ENCODE measurements around the gene RIPPLY3.

RIPPLY3 gene

GRCh38 chr21:37062593-37062935, 56.1 kb downstream of the RIPPLY3 start:
- no peak for DNase-seq (ENCODE audit: extremely low spot score)
- ChIA-PET POLR2A (interaction anchor here (2.4 kb wide), 1 partner anchor 9 kb away, joined by 7 read pairs; no protein-coding TSS in a partner anchor), CTCF (no interaction called here)
- no peak for TF ChIP-seq ZNF384 (IDR thresholded peaks at IDR 0.05)
- no peak for TF ChIP-seq FOXK2 (IDR thresholded peaks at IDR 0.05)
- TF ChIP-seq L3MBTL2 (conservative IDR thresholded peaks at IDR 0.05) = no peak
- TF ChIP-seq TARDBP (IDR thresholded peaks at IDR 0.05) = no peak
- no peak for TF ChIP-seq SP1 (IDR thresholded peaks at IDR 0.05)
- no peak for TF ChIP-seq FOXM1 (IDR thresholded peaks at IDR 0.05; ENCODE audit: borderline replicate concordance)
- TF ChIP-seq ELF4 (IDR thresholded peaks at IDR 0.05) = no peak
- TF ChIP-seq CTBP1 (IDR thresholded peaks at IDR 0.05; ENCODE audit: borderline replicate concordance) = no peak
- no peak for TF ChIP-seq NFRKB (IDR thresholded peaks at IDR 0.05)

- no peak for DNase-seq (ENCODE audit: extremely low spot score)
- ChIA-PET CTCF (no interaction called here), POLR2A (interaction anchor here (2.4 kb wide), 1 partner anchor 8 kb away, joined by 7 read pairs; no protein-coding TSS in a partner anchor)
- TF ChIP-seq FOXA1 (IDR thresholded peaks at IDR 0.05) = no peak
- no peak for TF ChIP-seq ELF4 (IDR thresholded peaks at IDR 0.05)
- TF ChIP-seq ARNT (IDR thresholded peaks at IDR 0.05) = no peak
- no peak for TF ChIP-seq SUZ12 (IDR thresholded peaks at IDR 0.05)
- no peak for TF ChIP-seq NFRKB (IDR thresholded peaks at IDR 0.05)
- TF ChIP-seq BHLHE40 (IDR thresholded peaks at IDR 0.05; ENCODE audit: borderline replicate concordance) = no peak
- TF ChIP-seq L3MBTL2 (conservative IDR thresholded peaks at IDR 0.05) = no peak
- TF ChIP-seq TARDBP (IDR thresholded peaks at IDR 0.05) = no peak
- no peak for TF ChIP-seq HDGF (IDR thresholded peaks at IDR 0.05; ENCODE audit: borderline replicate concordance)
- no peak for TF ChIP-seq ZNF384 (IDR thresholded peaks at IDR 0.05)
- TF ChIP-seq PKNOX1 (IDR thresholded peaks at IDR 0.05) = no peak
- no peak for TF ChIP-seq LEF1 (IDR thresholded peaks at IDR 0.05; ENCODE audit: borderline replicate concordance)
- no peak for TF ChIP-seq CTBP1 (IDR thresholded peaks at IDR 0.05; ENCODE audit: borderline replicate concordance)
- no peak for TF ChIP-seq SP1 (IDR thresholded peaks at IDR 0.05)
- TF ChIP-seq FOXM1 (IDR thresholded peaks at IDR 0.05; ENCODE audit: borderline replicate concordance) = no peak
Observed at GRCh38 chr21:37063433-37063832, 56.9 kb downstream of the RIPPLY3 start.

- no peak for TF ChIP-seq ELF4 (IDR thresholded peaks at IDR 0.05)
- TF ChIP-seq SP1 (IDR thresholded peaks at IDR 0.05) = no peak
- no peak for TF ChIP-seq LEF1 (IDR thresholded peaks at IDR 0.05; ENCODE audit: borderline replicate concordance)
- no peak for TF ChIP-seq ARNT (IDR thresholded peaks at IDR 0.05)
- no peak for TF ChIP-seq FOXA1 (IDR thresholded peaks at IDR 0.05)
- TF ChIP-seq CTBP1 (IDR thresholded peaks at IDR 0.05; ENCODE audit: borderline replicate concordance) = no peak
- no peak for TF ChIP-seq NFRKB (IDR thresholded peaks at IDR 0.05)
- TF ChIP-seq ZNF384 (IDR thresholded peaks at IDR 0.05) = no peak
- no peak for TF ChIP-seq FOXM1 (IDR thresholded peaks at IDR 0.05; ENCODE audit: borderline replicate concordance)
- TF ChIP-seq L3MBTL2 (conservative IDR thresholded peaks at IDR 0.05) = no peak
- no peak for DNase-seq (ENCODE audit: extremely low spot score)
- ChIA-PET CTCF (interaction anchor here (1.0 kb wide), 1 partner anchor 18 kb away, joined by 3 read pairs; no protein-coding TSS in a partner anchor), POLR2A (no interaction called here)
Observed at GRCh38 chr21:37064841-37065240, 58.3 kb downstream of the RIPPLY3 start.

GRCh38 chr21:37065561-37066177, 59.2 kb downstream of the RIPPLY3 start:
- TF ChIP-seq ZNF384 (IDR thresholded peaks at IDR 0.05) (no peak), FOXK2 (IDR thresholded peaks at IDR 0.05) (no peak), CTBP1 (IDR thresholded peaks at IDR 0.05; ENCODE audit: borderline replicate concordance) (no peak), LEF1 (IDR thresholded peaks at IDR 0.05; ENCODE audit: borderline replicate concordance) (no peak), ELF4 (IDR thresholded peaks at IDR 0.05) (no peak), SP1 (IDR thresholded peaks at IDR 0.05) (no peak), PKNOX1 (IDR thresholded peaks at IDR 0.05) (no peak), SUZ12 (IDR thresholded peaks at IDR 0.05) (no peak), L3MBTL2 (conservative IDR thresholded peaks at IDR 0.05) (no peak), NFRKB (IDR thresholded peaks at IDR 0.05) (no peak), HDGF (IDR thresholded peaks at IDR 0.05; ENCODE audit: borderline replicate concordance) (no peak), TARDBP (IDR thresholded peaks at IDR 0.05) (no peak), FOXM1 (IDR thresholded peaks at IDR 0.05; ENCODE audit: borderline replicate concordance) (no peak), ARNT (IDR thresholded peaks at IDR 0.05) (no peak)
- ChIA-PET CTCF (interaction anchor here (1.0 to 1.7 kb wide), 2 partner anchors 19 to 89 kb away, joined by 3 to 4 read pairs; no protein-coding TSS in a partner anchor), POLR2A (no interaction called here)
- no peak for DNase-seq (ENCODE audit: extremely low spot score)
